GM12892 (cell line): ENCODE results near the gene ADAMTSL1.

Source experiments
- POLR2A ChIP-seq: IDR thresholded peaks from 2 replicates; pipeline ENCODE4 v1.6.1; 2011; ENCODE audit warnings: low read depth, low read length, control low read depth
- POLR2AphosphoS5 ChIP-seq: IDR thresholded peaks from 2 replicates; pipeline ENCODE4 v1.6.1; 2011; ENCODE audit warnings: low read depth, low read length, control low read depth
- TAF1 ChIP-seq: IDR thresholded peaks from 2 replicates; pipeline ENCODE4 v1.6.1; 2011; ENCODE audit warnings: low read depth, mild to moderate bottlenecking, control low read depth, low read length, borderline replicate concordance

DNA sequence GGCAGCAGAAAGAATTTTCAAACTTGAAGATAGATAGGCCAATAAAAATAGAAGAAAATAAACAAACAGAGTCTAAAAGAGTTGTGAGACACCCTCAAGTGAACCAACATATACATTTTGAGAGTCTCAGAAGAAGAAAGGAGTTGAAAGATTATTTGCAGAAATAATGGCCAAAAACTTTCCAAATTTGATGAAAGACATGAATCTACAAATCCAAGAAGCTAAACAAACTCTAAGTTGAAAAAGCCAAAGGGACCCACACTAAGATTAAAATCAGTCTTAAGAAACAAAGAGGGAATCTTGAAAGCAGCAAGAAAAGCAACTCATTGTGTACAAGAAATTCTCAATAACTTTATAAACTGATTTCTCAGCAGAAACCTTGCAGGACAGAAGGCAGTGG lies 422.1 kb downstream of the ADAMTSL1 start:
- TF ChIP-seq POLR2AphosphoS5 (no peak), POLR2A (no peak), TAF1 (no peak)
